Liver (tissue), 9 donors: Measurements from ENCODE around the gene CIAO3. TPM values are rescaled to one million over a fixed set of nuclear protein-coding genes. Genes with fewer than 3 reads are reported as not detected.

ENCODE experiments used
- DNase-seq: peaks from one replicate; pipeline ENCODE4 v3.0.0-alpha.2; 2017; ENCODE audit warnings: low spot score
- H3K27ac ChIP-seq, 2 donors: one replicate each; pipeline ENCODE4 v1.7.0; 2013; ENCODE audit warnings: inconsistent platforms in 2 of 2, low read length in 2 of 2, control low read depth in 1 of 2, low read depth in 1 of 2, mild to moderate bottlenecking in 1 of 2
- H3K27me3 ChIP-seq, 4 donors: one replicate each; pipeline versions ENCODE4 v1.6.1 to v1.7.0; 2013; ENCODE audit warnings: low read length in 3 of 4, inconsistent platforms in 1 of 4, mild to moderate bottlenecking in 1 of 4, moderate library complexity in 1 of 4; ENCODE audit not compliant: control insufficient read depth in 4 of 4, insufficient read depth in 4 of 4
- H3K36me3 ChIP-seq, 4 donors: one replicate each; pipeline versions ENCODE4 v1.6.1 to v1.7.0; 2013; ENCODE audit warnings: low read length in 3 of 4, mild to moderate bottlenecking in 3 of 4, low read depth in 1 of 4, moderate library complexity in 1 of 4; ENCODE audit not compliant: control insufficient read depth in 4 of 4, insufficient read depth in 3 of 4
- H3K4me1 ChIP-seq, 4 donors: one replicate each; pipeline versions ENCODE4 v1.6.1 to v1.7.0; 2013; ENCODE audit warnings: low read length in 3 of 4, mild to moderate bottlenecking in 3 of 4, moderate library complexity in 1 of 4; ENCODE audit not compliant: control insufficient read depth in 4 of 4, insufficient read depth in 4 of 4
- H3K4me3 ChIP-seq, 3 donors: one replicate each; pipeline versions ENCODE4 v1.6.1 to v1.7.0; 2013; ENCODE audit warnings: low read length in 3 of 3, control low read depth in 1 of 3, low read depth in 1 of 3, mild to moderate bottlenecking in 1 of 3
- H3K9ac ChIP-seq, 2 donors: one replicate each; pipeline ENCODE4 v1.7.0; 2013; ENCODE audit warnings: low read length in 2 of 2, mild to moderate bottlenecking in 2 of 2, moderate library complexity in 2 of 2, control low read depth in 1 of 2, low read depth in 1 of 2
- H3K9me3 ChIP-seq, 4 donors: one replicate each; pipeline versions ENCODE4 v1.6.1 to v1.7.0; 2013; ENCODE audit warnings: low read length in 3 of 4; ENCODE audit not compliant: control insufficient read depth in 4 of 4
- ATF3 ChIP-seq: IDR thresholded peaks from 2 replicates; pipeline ENCODE4 v1.6.1; 2016; ENCODE audit warnings: antibody characterized with exemption
- CTCF ChIP-seq: fragments of 150-350 bp; IDR thresholded peaks from 2 replicates; pipeline ENCODE4 v1.5.1; 2017; ENCODE audit warnings: improper control_type of control experiment, low read depth, low read length; ENCODE audit not compliant: missing input control
- EGR1 ChIP-seq, 2 donors: IDR thresholded peaks; 2 replicates each; pipeline ENCODE4 v1.6.1; 2016 to 2018; ENCODE audit warnings: antibody characterized with exemption in 2 of 2, low read depth in 2 of 2
- FOXA1 ChIP-seq: IDR thresholded peaks from 2 replicates; pipeline ENCODE4 v1.6.1; 2016; ENCODE audit warnings: antibody characterized with exemption
- FOXA2 ChIP-seq: IDR thresholded peaks from 2 replicates; pipeline ENCODE4 v1.6.1; 2016; ENCODE audit warnings: antibody characterized with exemption
- GABPA ChIP-seq, 2 donors: IDR thresholded peaks in 1 of 2; conservative IDR thresholded peaks in 1 of 2; 2 replicates each; pipeline ENCODE4 v1.6.1; 2016; ENCODE audit warnings: antibody characterized with exemption in 2 of 2, mild to moderate bottlenecking in 1 of 2, moderate library complexity in 1 of 2
- HNF4A ChIP-seq, 2 donors: conservative IDR thresholded peaks; 2 replicates each; pipeline ENCODE4 v1.6.1; 2016; ENCODE audit warnings: antibody characterized with exemption in 2 of 2, mild to moderate bottlenecking in 2 of 2
- HNF4G ChIP-seq: IDR thresholded peaks from 2 replicates; pipeline ENCODE4 v1.6.1; 2016; ENCODE audit warnings: antibody characterized with exemption
- JUND ChIP-seq, 2 donors: IDR thresholded peaks; 2 replicates each; pipeline ENCODE4 v1.6.1; 2016; ENCODE audit warnings: antibody characterized with exemption in 2 of 2
- NR2F2 ChIP-seq: IDR thresholded peaks from 2 replicates; pipeline ENCODE4 v1.6.1; 2016; ENCODE audit warnings: antibody characterized with exemption
- TAF1 ChIP-seq: conservative IDR thresholded peaks from 2 replicates; pipeline ENCODE4 v1.6.1; 2016; ENCODE audit warnings: antibody characterized with exemption, mild to moderate bottlenecking
- WGBS: extraction: QIAGEN DNeasy Blood & Tissue Kit; methylation state at CpG from one replicate; pipeline ENCODE4 v1.1.7; 2013; 5-methylcytosine and 5-hydroxymethylcytosine counted together
- polyA plus RNA-seq, 2 donors: library from polyadenylated mRNA; stranded (reverse) in 1 of 2; unstranded in 1 of 2; fragments of 200-250 nt in 1 of 2; fragments of >200 nt in 1 of 2; fragmentation: Nextera tagmentation in 1 of 2; extraction: Ambion mirVana in 1 of 2; gene quantifications; one replicate each; pipeline versions ENCODE4 v1.2.1 to v1.2.3, GENCODE V29; 2013 to 2015
- total RNA-seq, 2 donors: library from RNA; depleted of rRNA; stranded (reverse); fragments of >200 nt; gene quantifications; one replicate each; pipeline ENCODE4 v1.2.3, GENCODE V29; 2014
- TF ChIP-seq, protein P1 (sequence below): IDR thresholded peaks from 2 replicates; pipeline ENCODE4 v1.6.1; 2016; ENCODE audit warnings: antibody characterized with exemption
- TF ChIP-seq, protein P2 (sequence below): IDR thresholded peaks from 2 replicates; pipeline ENCODE4 v1.6.1; 2016; ENCODE audit warnings: antibody characterized with exemption
- TF ChIP-seq, protein P3 (sequence below): IDR thresholded peaks from 2 replicates; pipeline ENCODE4 v1.6.1; 2016; ENCODE audit warnings: antibody characterized with exemption, mild to moderate bottlenecking
- donor health status: healthy.
- donor health status: healthy.
- donor health status: healthy.
- donor health status: healthy.
- donor health status: healthy.

CIAO3 gene
- total and polyA plus RNA-seq, 4 donors: 13.2 to 24.3 (median 16.5) TPM

DNA sequence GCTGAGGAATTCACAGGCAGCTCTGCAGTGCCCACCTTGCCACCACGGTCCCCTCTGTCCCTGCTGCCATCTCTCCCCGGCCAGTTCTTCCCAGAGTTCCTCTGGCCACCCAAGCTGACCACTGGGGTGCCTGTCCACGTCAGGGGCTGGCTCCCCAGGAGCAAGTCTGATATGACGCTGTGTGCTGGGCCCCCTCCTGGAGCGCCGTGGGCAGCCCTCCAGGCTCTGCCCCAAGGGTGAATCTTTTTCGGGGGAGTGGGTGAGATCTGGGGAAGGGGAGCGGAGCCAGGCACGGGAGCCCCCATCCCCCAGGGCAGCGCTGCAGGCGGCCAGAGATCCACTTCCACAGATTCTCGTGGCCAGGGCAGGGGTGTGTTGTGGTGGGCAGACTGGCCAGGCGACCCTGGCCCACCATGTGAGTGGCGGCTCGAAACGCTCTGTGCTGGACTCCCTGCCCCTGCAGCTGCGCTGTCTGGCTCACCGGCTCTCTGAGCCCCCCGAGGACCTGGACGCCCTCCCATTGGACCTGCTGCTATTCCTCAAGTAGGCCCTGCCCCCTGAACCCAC, 23.5 kb upstream of the CIAO3 start:
- TF ChIP-seq FOXA1 (no peak), NR2F2 (no peak), ATF3 (no peak), TAF1 (no peak), GABPA (IDR thresholded peaks at IDR 0.05 in 1 of 2, conservative IDR thresholded peaks at IDR 0.05 in 1 of 2) (no peak), CTCF (no peak), HNF4A (conservative IDR thresholded peaks at IDR 0.05) (no peak)
- Histone ChIP-seq H3K4me3 (no peak overlapping the region), H3K36me3 (no peaks in the 10 kb centered on the region), H3K9ac (no peak overlapping the region), H3K4me1 (peaks cover 0 to 1% (median 0%) of the 10 kb centered on the region in 4 donors), H3K27ac (no peak overlapping the region), H3K27me3 (peaks cover 0 to 1% (median 0%) of the 10 kb centered on the region in 4 donors), H3K9me3 (no peaks in the 10 kb centered on the region)
- DNase-seq: no peak
- WGBS: 77% methylated on average over 20 of the region's 20 CpGs

DNA sequence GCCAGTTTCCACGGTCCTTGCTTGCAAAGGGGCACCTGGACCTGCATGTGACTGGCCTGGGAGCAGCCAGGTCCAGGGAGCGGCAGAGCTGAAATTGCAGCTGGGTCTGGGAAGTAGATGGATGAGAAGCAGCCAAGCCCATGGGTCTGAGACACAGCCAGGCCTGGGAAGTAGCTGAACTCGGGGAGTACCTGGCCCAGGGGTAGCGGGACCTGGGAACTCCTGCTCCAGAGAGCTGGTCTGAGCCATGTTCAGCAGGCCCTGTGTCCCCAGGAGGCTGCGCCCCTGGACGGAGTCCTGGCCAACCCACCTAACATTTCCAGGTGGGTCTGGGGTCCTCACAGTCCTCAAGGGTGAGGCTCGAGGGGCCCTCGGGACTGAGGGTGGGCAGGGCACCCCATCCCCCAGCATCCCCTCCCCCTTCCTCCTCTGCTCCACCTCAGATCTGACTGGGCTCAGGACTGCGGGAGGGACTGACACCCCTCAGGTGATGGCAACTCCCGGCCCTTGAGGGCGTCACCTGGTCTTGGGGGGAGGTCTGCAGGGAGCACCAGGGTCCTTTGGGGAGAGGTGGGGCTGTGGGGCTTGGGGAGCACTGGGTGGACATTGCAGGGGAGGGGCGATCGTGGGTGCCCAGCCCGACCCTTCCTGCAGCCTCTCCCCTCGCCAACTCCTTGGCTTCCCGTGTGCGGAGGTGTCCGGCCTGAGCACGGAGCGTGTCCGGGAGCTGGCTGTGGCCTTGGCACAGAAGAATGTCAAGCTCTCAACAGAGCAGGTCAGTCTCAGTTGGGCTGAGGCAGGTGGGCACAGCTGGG, 22.8 kb upstream of the CIAO3 start:
- no peak overlapping the region for H3K4me3 ChIP-seq
- no peaks in the 10 kb centered on the region for H3K9me3 ChIP-seq
- TF ChIP-seq TAF1 (no peak), CTCF (no peak), ATF3 (no peak), FOXA2 (no peak), FOXA1 (no peak), HNF4G (no peak), EGR1 (IDR thresholded peaks at IDR 0.05; ENCODE audit: low read depth in 2 of 2) (no peak), JUND (IDR thresholded peaks at IDR 0.05) (no peak)
- TF ChIP-seq, protein P1, sequence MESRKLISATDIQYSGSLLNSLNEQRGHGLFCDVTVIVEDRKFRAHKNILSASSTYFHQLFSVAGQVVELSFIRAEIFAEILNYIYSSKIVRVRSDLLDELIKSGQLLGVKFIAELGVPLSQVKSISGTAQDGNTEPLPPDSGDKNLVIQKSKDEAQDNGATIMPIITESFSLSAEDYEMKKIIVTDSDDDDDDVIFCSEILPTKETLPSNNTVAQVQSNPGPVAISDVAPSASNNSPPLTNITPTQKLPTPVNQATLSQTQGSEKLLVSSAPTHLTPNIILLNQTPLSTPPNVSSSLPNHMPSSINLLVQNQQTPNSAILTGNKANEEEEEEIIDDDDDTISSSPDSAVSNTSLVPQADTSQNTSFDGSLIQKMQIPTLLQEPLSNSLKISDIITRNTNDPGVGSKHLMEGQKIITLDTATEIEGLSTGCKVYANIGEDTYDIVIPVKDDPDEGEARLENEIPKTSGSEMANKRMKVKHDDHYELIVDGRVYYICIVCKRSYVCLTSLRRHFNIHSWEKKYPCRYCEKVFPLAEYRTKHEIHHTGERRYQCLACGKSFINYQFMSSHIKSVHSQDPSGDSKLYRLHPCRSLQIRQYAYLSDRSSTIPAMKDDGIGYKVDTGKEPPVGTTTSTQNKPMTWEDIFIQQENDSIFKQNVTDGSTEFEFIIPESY: no peak
- TF ChIP-seq, protein P2, sequence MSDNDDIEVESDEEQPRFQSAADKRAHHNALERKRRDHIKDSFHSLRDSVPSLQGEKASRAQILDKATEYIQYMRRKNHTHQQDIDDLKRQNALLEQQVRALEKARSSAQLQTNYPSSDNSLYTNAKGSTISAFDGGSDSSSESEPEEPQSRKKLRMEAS: no peak
- TF ChIP-seq, protein P3, sequence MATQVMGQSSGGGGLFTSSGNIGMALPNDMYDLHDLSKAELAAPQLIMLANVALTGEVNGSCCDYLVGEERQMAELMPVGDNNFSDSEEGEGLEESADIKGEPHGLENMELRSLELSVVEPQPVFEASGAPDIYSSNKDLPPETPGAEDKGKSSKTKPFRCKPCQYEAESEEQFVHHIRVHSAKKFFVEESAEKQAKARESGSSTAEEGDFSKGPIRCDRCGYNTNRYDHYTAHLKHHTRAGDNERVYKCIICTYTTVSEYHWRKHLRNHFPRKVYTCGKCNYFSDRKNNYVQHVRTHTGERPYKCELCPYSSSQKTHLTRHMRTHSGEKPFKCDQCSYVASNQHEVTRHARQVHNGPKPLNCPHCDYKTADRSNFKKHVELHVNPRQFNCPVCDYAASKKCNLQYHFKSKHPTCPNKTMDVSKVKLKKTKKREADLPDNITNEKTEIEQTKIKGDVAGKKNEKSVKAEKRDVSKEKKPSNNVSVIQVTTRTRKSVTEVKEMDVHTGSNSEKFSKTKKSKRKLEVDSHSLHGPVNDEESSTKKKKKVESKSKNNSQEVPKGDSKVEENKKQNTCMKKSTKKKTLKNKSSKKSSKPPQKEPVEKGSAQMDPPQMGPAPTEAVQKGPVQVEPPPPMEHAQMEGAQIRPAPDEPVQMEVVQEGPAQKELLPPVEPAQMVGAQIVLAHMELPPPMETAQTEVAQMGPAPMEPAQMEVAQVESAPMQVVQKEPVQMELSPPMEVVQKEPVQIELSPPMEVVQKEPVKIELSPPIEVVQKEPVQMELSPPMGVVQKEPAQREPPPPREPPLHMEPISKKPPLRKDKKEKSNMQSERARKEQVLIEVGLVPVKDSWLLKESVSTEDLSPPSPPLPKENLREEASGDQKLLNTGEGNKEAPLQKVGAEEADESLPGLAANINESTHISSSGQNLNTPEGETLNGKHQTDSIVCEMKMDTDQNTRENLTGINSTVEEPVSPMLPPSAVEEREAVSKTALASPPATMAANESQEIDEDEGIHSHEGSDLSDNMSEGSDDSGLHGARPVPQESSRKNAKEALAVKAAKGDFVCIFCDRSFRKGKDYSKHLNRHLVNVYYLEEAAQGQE: no peak
- 75% methylated on average over 21 of the region's 21 CpGs for WGBS
- DNase-seq: no peak
- H3K4me1 ChIP-seq: peaks cover 0 to 1% (median 0%) of the 10 kb centered on the region in 4 donors
- no peaks in the 10 kb centered on the region for H3K36me3 ChIP-seq
- no peaks in the 10 kb centered on the region for H3K27me3 ChIP-seq
- no peak overlapping the region for H3K9ac ChIP-seq
- H3K27ac ChIP-seq: no peak overlapping the region
